ENCODE results near the gene REXO1. TPM values are rescaled to one million over a fixed set of nuclear protein-coding genes. Genes with fewer than 3 reads are reported as not detected.
A peak's percentile ranks its signal among the peaks of the same experiment; 100 is the strongest.

Gene REXO1
- total and polyA plus RNA-seq, 9 of the 15 experiments (the other 6 are each of a cell fraction or from before 2014, with no cell fraction given) = 0.04 to 63.3 (median 15.8) TPM

GRCh38 chr19:1864480-1865171 lies 16.3 kb upstream of the REXO1 start (continued):
- TF ChIP-seq ZNF224 (CRISPR knock-in tag; IDR thresholded peaks at IDR 0.05) (no peak), ETS1 (conservative IDR thresholded peaks at IDR 0.05; ENCODE audit: control insufficient read depth, low read depth, low read length) (0 out of 2 replicates have a peak, but pooled peaks have one; percentile 22), VEZF1 (CRISPR knock-in tag; IDR thresholded peaks at IDR 0.05) (peak; percentile 80), MNT (conservative IDR thresholded peaks at IDR 0.05) (no peak; a peak in 1 of 4 replicates), RB1 (IDR thresholded peaks at IDR 0.05; ENCODE audit: low read depth) (peak; percentile 78), CTCF (IDR thresholded peaks at IDR 0.05 in 2 of 3, conservative IDR thresholded peaks at IDR 0.05 in 1 of 3; ENCODE audit: insufficient read depth in 2 of 3, low read depth in 1 of 3, low read length in 3 of 3) (peak; percentile 76 to 89 (median 81)), GABPB1 (CRISPR knock-in tag; IDR thresholded peaks at IDR 0.05) (no peak), RBM25 (IDR thresholded peaks at IDR 0.05; ENCODE audit: low read depth, low read length, severe bottlenecking) (no peak), ZKSCAN3 (CRISPR knock-in tag; IDR thresholded peaks at IDR 0.05) (no peak)
- TF ChIP-seq, protein P1, sequence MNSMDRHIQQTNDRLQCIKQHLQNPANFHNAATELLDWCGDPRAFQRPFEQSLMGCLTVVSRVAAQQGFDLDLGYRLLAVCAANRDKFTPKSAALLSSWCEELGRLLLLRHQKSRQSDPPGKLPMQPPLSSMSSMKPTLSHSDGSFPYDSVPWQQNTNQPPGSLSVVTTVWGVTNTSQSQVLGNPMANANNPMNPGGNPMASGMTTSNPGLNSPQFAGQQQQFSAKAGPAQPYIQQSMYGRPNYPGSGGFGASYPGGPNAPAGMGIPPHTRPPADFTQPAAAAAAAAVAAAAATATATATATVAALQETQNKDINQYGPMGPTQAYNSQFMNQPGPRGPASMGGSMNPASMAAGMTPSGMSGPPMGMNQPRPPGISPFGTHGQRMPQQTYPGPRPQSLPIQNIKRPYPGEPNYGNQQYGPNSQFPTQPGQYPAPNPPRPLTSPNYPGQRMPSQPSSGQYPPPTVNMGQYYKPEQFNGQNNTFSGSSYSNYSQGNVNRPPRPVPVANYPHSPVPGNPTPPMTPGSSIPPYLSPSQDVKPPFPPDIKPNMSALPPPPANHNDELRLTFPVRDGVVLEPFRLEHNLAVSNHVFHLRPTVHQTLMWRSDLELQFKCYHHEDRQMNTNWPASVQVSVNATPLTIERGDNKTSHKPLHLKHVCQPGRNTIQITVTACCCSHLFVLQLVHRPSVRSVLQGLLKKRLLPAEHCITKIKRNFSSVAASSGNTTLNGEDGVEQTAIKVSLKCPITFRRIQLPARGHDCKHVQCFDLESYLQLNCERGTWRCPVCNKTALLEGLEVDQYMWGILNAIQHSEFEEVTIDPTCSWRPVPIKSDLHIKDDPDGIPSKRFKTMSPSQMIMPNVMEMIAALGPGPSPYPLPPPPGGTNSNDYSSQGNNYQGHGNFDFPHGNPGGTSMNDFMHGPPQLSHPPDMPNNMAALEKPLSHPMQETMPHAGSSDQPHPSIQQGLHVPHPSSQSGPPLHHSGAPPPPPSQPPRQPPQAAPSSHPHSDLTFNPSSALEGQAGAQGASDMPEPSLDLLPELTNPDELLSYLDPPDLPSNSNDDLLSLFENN (IDR thresholded peaks at IDR 0.05; ENCODE audit: low read depth in 2 of 2, low read length in 2 of 2) = 0 out of 4 replicates have a peak, but pooled peaks of 1 of the 2 experiments have one; percentile 17
- TF ChIP-seq, protein P2, sequence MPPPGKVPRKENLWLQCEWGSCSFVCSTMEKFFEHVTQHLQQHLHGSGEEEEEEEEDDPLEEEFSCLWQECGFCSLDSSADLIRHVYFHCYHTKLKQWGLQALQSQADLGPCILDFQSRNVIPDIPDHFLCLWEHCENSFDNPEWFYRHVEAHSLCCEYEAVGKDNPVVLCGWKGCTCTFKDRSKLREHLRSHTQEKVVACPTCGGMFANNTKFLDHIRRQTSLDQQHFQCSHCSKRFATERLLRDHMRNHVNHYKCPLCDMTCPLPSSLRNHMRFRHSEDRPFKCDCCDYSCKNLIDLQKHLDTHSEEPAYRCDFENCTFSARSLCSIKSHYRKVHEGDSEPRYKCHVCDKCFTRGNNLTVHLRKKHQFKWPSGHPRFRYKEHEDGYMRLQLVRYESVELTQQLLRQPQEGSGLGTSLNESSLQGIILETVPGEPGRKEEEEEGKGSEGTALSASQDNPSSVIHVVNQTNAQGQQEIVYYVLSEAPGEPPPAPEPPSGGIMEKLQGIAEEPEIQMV (tag; conservative IDR thresholded peaks at IDR 0.05; ENCODE audit: low read depth) = no peak

All from K562 (cell line).